Fibroblast of villous mesenchyme (primary cell): ENCODE measurements around the gene PRR14L. TPM values are rescaled to one million over a fixed set of nuclear protein-coding genes. Genes with fewer than 3 reads are reported as not detected.
"Not testable (repeated sequence)": the region's sequence is repeated elsewhere in the genome, so short reads cannot be mapped to it uniquely, and the experiment has no call there.

Source experiments
- DNase-seq: peaks from one replicate; pipeline ENCODE4 v3.0.0-alpha.2; 2010; ENCODE audit warnings: low read depth
- H3K4me3 ChIP-seq: 2 replicates; pipeline ENCODE4 v1.5.1; 2011; ENCODE audit warnings: low read depth, mild to moderate bottlenecking, low read length
- CTCF ChIP-seq: IDR thresholded peaks from 2 replicates; pipeline ENCODE4 v1.5.1; 2012; ENCODE audit warnings: low read depth, mild to moderate bottlenecking, low read length; ENCODE audit not compliant: insufficient read depth
- total RNA-seq: library from RNA; depleted of rRNA; stranded (reverse); fragments of >200 nt; gene quantifications from 2 replicates; pipeline ENCODE4 v1.2.3, GENCODE V29; 2012

The PRR14L gene
- total RNA-seq, 1 donor: 30.2 TPM

GRCh38 chr22:31750365-31751284, 693 bp upstream of the PRR14L start:
- H3K4me3 ChIP-seq: peak overlapping the region; percentile 67
- TF ChIP-seq CTCF: no peak
- DNase-seq: no peak

GRCh38 chr22:31748490-31748889, 1.4 kb downstream of the PRR14L start:
- no peak for DNase-seq
- TF ChIP-seq CTCF: no peak
- peak overlapping the region; percentile 67 for H3K4me3 ChIP-seq

GRCh38 chr22:31747441-31747840, 2.5 kb downstream of the PRR14L start:
- H3K4me3 ChIP-seq: no peak overlapping the region
- no peak for DNase-seq
- no peak for TF ChIP-seq CTCF

GRCh38 chr22:31743871-31744270, 6.1 kb downstream of the PRR14L start:
- H3K4me3 ChIP-seq: no peak overlapping the region
- no peak for TF ChIP-seq CTCF
- DNase-seq: no peak

- H3K4me3 ChIP-seq: no peak overlapping the region
- no peak for TF ChIP-seq CTCF
- DNase-seq: no peak
Observed at GRCh38 chr22:31742682-31743081, 7.2 kb downstream of the PRR14L start.

- peak; percentile 33 for DNase-seq
- no peak for TF ChIP-seq CTCF
- H3K4me3 ChIP-seq: no peak overlapping the region
Observed at GRCh38 chr22:31742115-31742514, 7.8 kb downstream of the PRR14L start.

GRCh38 chr22:31740314-31740713, 9.6 kb downstream of the PRR14L start:
- DNase-seq, H3K4me3 ChIP-seq: not testable (repeated sequence)
